HG02973 (cell line): ENCODE data around the gene MLLT1.

Experiments used
- ATAC-seq: cut with Tn5 transposase; IDR thresholded peaks from one replicate; pipeline ENCODE4 v1.9.1; 2021; ENCODE audit warnings: moderate library complexity; ENCODE audit not compliant: unreplicated experiment

MLLT1 gene

GRCh38 chr19:6223461-6224307 is 56.1 kb downstream of the MLLT1 start:
- ATAC-seq = no peak

- ATAC-seq = no peak
Measured at GRCh38 chr19:6222884-6223283, 56.9 kb downstream of the MLLT1 start.

- ATAC-seq = no peak
Measured at GRCh38 chr19:6221878-6222746, 57.7 kb downstream of the MLLT1 start.

GRCh38 chr19:6221220-6221877 is 58.4 kb downstream of the MLLT1 start:
- no peak for ATAC-seq

- no peak for ATAC-seq
Measured at GRCh38 chr19:6220385-6221191, 59.2 kb downstream of the MLLT1 start.

- ATAC-seq = no peak
Measured at GRCh38 chr19:6219586-6220290, 60.0 kb downstream of the MLLT1 start.

- no peak for ATAC-seq
Measured at GRCh38 chr19:6219147-6219525, 60.6 kb downstream of the MLLT1 start.

- ATAC-seq = no peak
Measured at GRCh38 chr19:6218491-6219146, 61.2 kb downstream of the MLLT1 start.

GRCh38 chr19:6217752-6218334 is 61.9 kb downstream of the MLLT1 start:
- ATAC-seq = no peak

- ATAC-seq = no peak
Measured at GRCh38 chr19:6216996-6217751, 62.6 kb downstream of the MLLT1 start.

GRCh38 chr19:6216236-6216995 is 63.4 kb downstream of the MLLT1 start:
- no peak for ATAC-seq

GRCh38 chr19:6215701-6216235 is 64.0 kb downstream of the MLLT1 start:
- ATAC-seq = no peak

- no peak for ATAC-seq
Measured at GRCh38 chr19:6214881-6215541, 64.8 kb downstream of the MLLT1 start.

GRCh38 chr19:6213696-6214641 is 65.8 kb downstream of the MLLT1 start:
- ATAC-seq = no peak

GRCh38 chr19:6213266-6213595 is 66.5 kb downstream of the MLLT1 start:
- no peak for ATAC-seq
